ENCODE measurements around the gene RGS11. TPM values are rescaled to one million over a fixed set of nuclear protein-coding genes. Genes with fewer than 3 reads are reported as not detected.
"Not testable (repeated sequence)": the region's sequence is repeated elsewhere in the genome, so short reads cannot be mapped to it uniquely, and the experiment has no call there.

Gene RGS11
- total and polyA plus RNA-seq, 2 donors, result 2.4 to 6.9 TPM

DNA sequence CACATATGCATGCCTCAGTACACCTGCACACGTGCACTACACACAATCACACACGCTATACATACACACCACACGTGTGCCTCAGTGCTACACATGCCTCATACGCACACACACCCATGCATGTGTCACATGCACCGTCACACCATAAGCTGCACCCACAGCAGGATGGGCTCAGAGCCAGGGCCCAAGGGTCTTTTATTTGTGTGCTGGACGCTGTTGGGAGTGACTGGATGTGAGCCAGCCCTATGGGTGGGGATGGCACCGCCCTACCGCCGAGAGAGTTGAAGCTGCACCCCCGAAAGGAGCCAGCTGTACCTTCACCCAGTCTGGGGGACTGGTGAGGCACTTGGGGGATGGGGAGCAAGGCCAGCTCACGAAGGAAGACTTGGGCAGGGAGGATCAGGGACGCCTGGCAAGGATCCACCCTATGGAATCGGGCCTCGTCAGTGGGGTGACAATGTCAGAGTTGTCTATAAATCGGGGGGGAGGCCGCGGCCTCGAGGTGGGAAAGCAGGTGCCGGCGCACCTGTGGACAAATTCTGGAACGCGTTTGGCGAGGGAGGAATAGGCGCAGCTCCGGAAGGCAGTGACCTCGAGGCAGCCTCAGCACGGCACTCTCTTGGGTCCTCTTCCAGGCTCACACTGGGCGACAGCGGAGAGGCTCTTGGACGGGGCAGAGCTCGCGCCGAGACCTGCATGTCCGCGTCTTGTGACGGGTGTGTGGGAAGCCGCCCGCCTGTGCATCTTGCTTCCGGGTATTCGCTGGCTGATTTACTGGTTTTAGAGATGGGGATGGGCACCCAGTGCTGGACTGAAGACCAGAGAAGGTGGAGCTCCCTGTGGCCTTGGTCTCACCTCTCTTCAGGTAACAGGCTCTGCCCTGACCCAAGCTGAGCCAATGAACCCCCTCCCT is 7.3 kb downstream of the RGS11 start:
- no peak overlapping the region for H3K4me3 ChIP-seq (ENCODE audit: low read depth, low read length)
- H3K4me1 ChIP-seq (ENCODE audit: insufficient read depth), result no peaks in the 10 kb centered on the region
- H3K27ac ChIP-seq (ENCODE audit: low read depth), result no peak overlapping the region
- DNase-seq (ENCODE audit: extremely low spot score), result no peak
- 68% methylated on average over 40 of the region's 40 CpGs for WGBS
- H3K36me3 ChIP-seq (ENCODE audit: insufficient read depth), result peaks cover 6% of the 10 kb centered on the region

DNA sequence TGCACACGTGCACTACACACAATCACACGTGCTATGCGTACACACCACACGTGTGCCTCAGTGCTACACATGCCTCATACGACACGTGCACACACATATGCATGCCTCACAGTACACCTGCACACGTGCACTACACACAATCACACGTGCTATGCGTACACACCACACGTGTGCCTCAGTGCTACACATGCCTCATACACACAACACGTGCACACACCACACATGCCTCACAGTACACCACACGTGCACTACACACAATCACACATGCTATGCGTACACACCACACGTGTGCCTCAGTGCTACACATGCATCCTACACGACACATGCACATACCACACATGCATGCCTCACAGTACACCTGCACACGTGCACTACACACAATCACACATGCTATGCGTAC is 8.2 kb downstream of the RGS11 start:
- not testable (repeated sequence) for H3K27ac ChIP-seq (ENCODE audit: low read depth); DNase-seq (ENCODE audit: extremely low spot score); H3K4me3 ChIP-seq (ENCODE audit: low read depth, low read length); H3K4me1 ChIP-seq (ENCODE audit: insufficient read depth); H3K36me3 ChIP-seq (ENCODE audit: insufficient read depth)
- WGBS, result 85% methylated on average over 17 of the region's 17 CpGs

GRCh38 chr16:266258-267164 is 9.2 kb downstream of the RGS11 start:
- no peak overlapping the region for H3K27ac ChIP-seq (ENCODE audit: low read depth)
- peaks cover 12% of the 10 kb centered on the region for H3K36me3 ChIP-seq (ENCODE audit: insufficient read depth)
- no peak overlapping the region for H3K4me3 ChIP-seq (ENCODE audit: low read depth, low read length)
- 71% methylated on average over 25 of the region's 25 CpGs for WGBS
- H3K4me1 ChIP-seq (ENCODE audit: insufficient read depth), result no peaks in the 10 kb centered on the region
- DNase-seq (ENCODE audit: extremely low spot score), result no peak

DNA sequence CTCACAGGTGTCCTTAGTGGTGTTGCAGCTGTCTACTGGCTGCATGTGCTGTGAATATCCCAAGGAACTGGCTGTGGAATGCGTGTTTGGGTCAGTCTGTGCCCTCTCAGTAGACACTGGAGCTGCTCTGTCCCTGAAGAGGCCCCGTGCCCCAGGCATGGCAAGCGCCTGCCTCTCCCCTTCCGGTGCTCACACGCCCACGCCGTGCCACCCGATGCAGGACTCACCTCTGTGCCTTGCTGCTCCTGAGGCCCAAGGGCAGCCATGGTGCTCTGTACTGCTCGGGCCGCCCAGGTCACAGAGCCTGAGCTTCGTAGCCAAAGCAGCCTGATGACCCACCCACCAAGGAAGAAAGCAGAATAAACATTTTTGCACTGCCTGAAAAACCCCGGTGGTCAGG is 10.0 kb downstream of the RGS11 start:
- H3K4me3 ChIP-seq (ENCODE audit: low read depth, low read length), result no peak overlapping the region
- peaks cover 12% of the 10 kb centered on the region for H3K36me3 ChIP-seq (ENCODE audit: insufficient read depth)
- no peak overlapping the region for H3K27ac ChIP-seq (ENCODE audit: low read depth)
- H3K4me1 ChIP-seq (ENCODE audit: insufficient read depth), result no peaks in the 10 kb centered on the region
- WGBS, result 74% methylated on average over 12 of the region's 12 CpGs
- DNase-seq (ENCODE audit: extremely low spot score), result no peak

- 87% methylated on average over 14 of the region's 14 CpGs for WGBS
- Histone ChIP-seq H3K4me1 (ENCODE audit: insufficient read depth) (no peaks in the 10 kb centered on the region), H3K4me3 (ENCODE audit: low read depth, low read length) (no peak overlapping the region), H3K36me3 (ENCODE audit: insufficient read depth) (peaks cover 12% of the 10 kb centered on the region), H3K27ac (ENCODE audit: low read depth) (no peak overlapping the region)
- DNase-seq (ENCODE audit: extremely low spot score), result no peak
These were observed 10.7 kb downstream of the RGS11 start for GRCh38 chr16:265002-265529.

DNA sequence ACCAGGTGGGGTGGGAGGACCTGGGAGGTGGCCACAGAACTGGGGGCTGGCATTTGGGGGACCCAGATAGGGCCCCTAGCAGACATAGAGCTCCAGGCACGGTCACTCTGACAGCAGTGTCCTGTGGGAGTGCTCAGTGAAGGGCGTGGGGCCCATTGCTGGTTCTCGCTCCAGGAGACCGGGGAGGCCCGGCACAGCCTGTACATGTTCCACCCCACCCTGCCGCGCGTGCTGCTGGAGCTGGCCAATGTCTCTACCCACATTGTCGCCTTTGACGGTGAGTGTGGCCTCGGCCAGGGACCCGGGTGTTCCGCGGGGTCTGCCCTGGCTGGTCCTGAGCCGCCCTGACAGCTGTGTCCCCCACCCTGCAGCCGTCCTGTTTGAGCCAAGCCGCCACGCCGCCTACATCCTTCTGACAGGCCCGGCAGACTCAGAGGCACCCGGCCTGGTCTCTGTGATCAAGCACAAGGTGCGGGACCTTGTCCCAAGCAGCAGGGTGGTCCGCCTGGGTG is 11.2 kb downstream of the RGS11 start:
- H3K36me3 ChIP-seq (ENCODE audit: insufficient read depth), result peaks cover 12% of the 10 kb centered on the region
- DNase-seq (ENCODE audit: extremely low spot score), result no peak
- H3K27ac ChIP-seq (ENCODE audit: low read depth), result no peak overlapping the region
- no peak overlapping the region for H3K4me3 ChIP-seq (ENCODE audit: low read depth, low read length)
- no peaks in the 10 kb centered on the region for H3K4me1 ChIP-seq (ENCODE audit: insufficient read depth)
- 93% methylated on average over 23 of the region's 23 CpGs for WGBS

GRCh38 chr16:263944-264343 is 11.8 kb downstream of the RGS11 start:
- Histone ChIP-seq H3K4me3 (ENCODE audit: low read depth, low read length) (no peak overlapping the region), H3K27ac (ENCODE audit: low read depth) (no peak overlapping the region), H3K4me1 (ENCODE audit: insufficient read depth) (no peaks in the 10 kb centered on the region), H3K36me3 (ENCODE audit: insufficient read depth) (peaks cover 12% of the 10 kb centered on the region)
- DNase-seq (ENCODE audit: extremely low spot score), result no peak
- 94% methylated on average over 17 of the region's 17 CpGs for WGBS

- H3K36me3 ChIP-seq (ENCODE audit: insufficient read depth), result peaks cover 12% of the 10 kb centered on the region
- DNase-seq (ENCODE audit: extremely low spot score), result no peak
- H3K4me3 ChIP-seq (ENCODE audit: low read depth, low read length), result no peak overlapping the region
- 95% methylated on average over 35 of the region's 35 CpGs for WGBS
- no peak overlapping the region for H3K27ac ChIP-seq (ENCODE audit: low read depth)
- H3K4me1 ChIP-seq (ENCODE audit: insufficient read depth), result no peaks in the 10 kb centered on the region
These were observed 12.5 kb downstream of the RGS11 start for GRCh38 chr16:263182-263774.

GRCh38 chr16:262121-262745 is 13.5 kb downstream of the RGS11 start:
- DNase-seq (ENCODE audit: extremely low spot score), result no peak
- Histone ChIP-seq H3K4me1 (ENCODE audit: insufficient read depth) (no peaks in the 10 kb centered on the region), H3K36me3 (ENCODE audit: insufficient read depth) (peaks cover 12% of the 10 kb centered on the region), H3K27ac (ENCODE audit: low read depth) (no peak overlapping the region), H3K4me3 (ENCODE audit: low read depth, low read length) (no peak overlapping the region)
- 93% methylated on average over 29 of the region's 29 CpGs for WGBS

GRCh38 chr16:261031-261691 is 14.6 kb downstream of the RGS11 start:
- no peaks in the 10 kb centered on the region for H3K4me1 ChIP-seq (ENCODE audit: insufficient read depth)
- H3K4me3 ChIP-seq (ENCODE audit: low read depth, low read length), result no peak overlapping the region
- peaks cover 12% of the 10 kb centered on the region for H3K36me3 ChIP-seq (ENCODE audit: insufficient read depth)
- no peak for DNase-seq (ENCODE audit: extremely low spot score)
- 84% methylated on average over 28 of the region's 28 CpGs for WGBS
- no peak overlapping the region for H3K27ac ChIP-seq (ENCODE audit: low read depth)

GRCh38 chr16:260326-260725 is 15.4 kb downstream of the RGS11 start:
- WGBS, result 93% methylated on average over 19 of the region's 19 CpGs
- Histone ChIP-seq H3K4me1 (ENCODE audit: insufficient read depth) (no peaks in the 10 kb centered on the region), H3K27ac (ENCODE audit: low read depth) (no peak overlapping the region), H3K4me3 (ENCODE audit: low read depth, low read length) (no peak overlapping the region), H3K36me3 (ENCODE audit: insufficient read depth) (peaks cover 12% of the 10 kb centered on the region)
- no peak for DNase-seq (ENCODE audit: extremely low spot score)

GRCh38 chr16:259814-260253 is 15.9 kb downstream of the RGS11 start:
- Histone ChIP-seq H3K36me3 (ENCODE audit: insufficient read depth) (peaks cover 12% of the 10 kb centered on the region), H3K4me1 (ENCODE audit: insufficient read depth) (no peaks in the 10 kb centered on the region), H3K27ac (ENCODE audit: low read depth) (no peak overlapping the region), H3K4me3 (ENCODE audit: low read depth, low read length) (no peak overlapping the region)
- WGBS, result 86% methylated on average over 13 of the region's 13 CpGs
- no peak for DNase-seq (ENCODE audit: extremely low spot score)

All from urinary bladder (tissue), 4 donors.